Esophagus squamous epithelium (tissue), 4 donors: ENCODE results near the gene NENF.

Experiments used
- CTCF ChIP-seq, 6 experiments: fragments of 450-650 bp in 4 of 6; fragments of 200-600 bp in 2 of 6; sonication (generic) in 2 of 6; IDR thresholded peaks; one replicate each; pipeline ENCODE4 v1.5.1; 2016 to 2019; ENCODE audit warnings: antibody characterized with exemption in 6 of 6, mild to moderate bottlenecking in 4 of 6, moderate library complexity in 4 of 6
- POLR2A ChIP-seq, 4 donors: fragments of 450-650 bp; IDR thresholded peaks; one replicate each; pipeline ENCODE4 v1.6.1; 2017; ENCODE audit warnings: antibody characterized with exemption in 4 of 4, mild to moderate bottlenecking in 4 of 4, moderate library complexity in 3 of 4

GRCh38 chr1:212442408-212442807 is 9.7 kb downstream of the NENF start:
- TF ChIP-seq CTCF (IDR thresholded peaks at IDR 0.05) (no peak), POLR2A (IDR thresholded peaks at IDR 0.05) (no peak)
